HTR-8/SVneo (cell line): ENCODE measurements around the gene HSF5.
"Not testable (repeated sequence)": the region's sequence is repeated elsewhere in the genome, so short reads cannot be mapped to it uniquely, and the experiment has no call there.

Experiments
- DNase-seq: peaks from one replicate; pipeline ENCODE4 v3.0.0; 2011; ENCODE audit warnings: low spot score, mixed read lengths; ENCODE audit not compliant: insufficient read length
- FAIRE-seq: peaks from 2 replicates; lab custom pipeline; 2011; peaks lifted over from hg19 to GRCh38; lab: Jason Lieb, UNC

HSF5 gene

GRCh38 chr17:58417300-58418092, 70.7 kb downstream of the HSF5 start, which contains the start of gene RNF43:
RNF43 (minus strand) TSS chr17:58417534; CDS start chr17:58415577, 1,957 bp downstream.
- DNase-seq (peak; percentile 95), FAIRE-seq (peak; percentile 97)

- peak; percentile 23 for FAIRE-seq
- DNase-seq = no peak
These were observed 71.3 kb downstream of the HSF5 start for GRCh38 chr17:58416937-58417299.

GRCh38 chr17:58416396-58416795, 71.8 kb downstream of the HSF5 start:
- DNase-seq = no peak
- no peak for FAIRE-seq

- peak; percentile 90 for FAIRE-seq
- DNase-seq = no peak
These were observed 72.7 kb downstream of the HSF5 start for GRCh38 chr17:58415371-58416055.

GRCh38 chr17:58414596-58414997, 73.6 kb downstream of the HSF5 start:
- no peak for DNase-seq
- no peak for FAIRE-seq

GRCh38 chr17:58413684-58414083, 74.5 kb downstream of the HSF5 start:
- no peak for DNase-seq
- no peak for FAIRE-seq

GRCh38 chr17:58412961-58413586, 75.1 kb downstream of the HSF5 start:
- DNase-seq (no peak), FAIRE-seq (no peak)

GRCh38 chr17:58412064-58412703, 76.0 kb downstream of the HSF5 start:
- FAIRE-seq (no peak), DNase-seq (no peak)

GRCh38 chr17:58411408-58411894, 76.8 kb downstream of the HSF5 start:
- DNase-seq (no peak), FAIRE-seq (no peak)

- no peak for DNase-seq
- no peak for FAIRE-seq
These were observed 77.3 kb downstream of the HSF5 start for GRCh38 chr17:58410714-58411407.

- DNase-seq = no peak
- no peak for FAIRE-seq
These were observed 78.8 kb downstream of the HSF5 start for GRCh38 chr17:58409432-58409831.

GRCh38 chr17:58403311-58403710, 84.9 kb downstream of the HSF5 start:
- FAIRE-seq (no peak), DNase-seq (no peak)

GRCh38 chr17:58402679-58403078, 85.5 kb downstream of the HSF5 start:
- peak; percentile 12 for DNase-seq
- no peak for FAIRE-seq

GRCh38 chr17:58402047-58402446, 86.2 kb downstream of the HSF5 start:
- DNase-seq = peak; percentile 21
- peak; percentile 70 for FAIRE-seq

- no peak for DNase-seq
- no peak for FAIRE-seq
These were observed 86.9 kb downstream of the HSF5 start for GRCh38 chr17:58401287-58401686.

GRCh38 chr17:58400826-58401225, 87.4 kb downstream of the HSF5 start:
- DNase-seq (no peak), FAIRE-seq (peak; percentile 55)

- no peak for FAIRE-seq
These were observed 88.2 kb downstream of the HSF5 start for GRCh38 chr17:58399974-58400373.

GRCh38 chr17:58398574-58399266, 89.5 kb downstream of the HSF5 start:
- DNase-seq = no peak
- FAIRE-seq = no peak

More at GRCh38 chr17:58399974-58400373, 88.2 kb downstream of the HSF5 start:
- DNase-seq = no peak

- FAIRE-seq, DNase-seq: not testable (repeated sequence)
These were observed 90.8 kb downstream of the HSF5 start for GRCh38 chr17:58397421-58397820.
